GM19035 (cell line): ENCODE data around the gene SPATA31C1.
"Not testable (repeated sequence)": the region's sequence is repeated elsewhere in the genome, so short reads cannot be mapped to it uniquely, and the experiment has no call there.

Experiments
- ATAC-seq: cut with Tn5 transposase; IDR thresholded peaks from one replicate; pipeline ENCODE4 v1.9.1; 2021; ENCODE audit not compliant: unreplicated experiment

Gene SPATA31C1

DNA sequence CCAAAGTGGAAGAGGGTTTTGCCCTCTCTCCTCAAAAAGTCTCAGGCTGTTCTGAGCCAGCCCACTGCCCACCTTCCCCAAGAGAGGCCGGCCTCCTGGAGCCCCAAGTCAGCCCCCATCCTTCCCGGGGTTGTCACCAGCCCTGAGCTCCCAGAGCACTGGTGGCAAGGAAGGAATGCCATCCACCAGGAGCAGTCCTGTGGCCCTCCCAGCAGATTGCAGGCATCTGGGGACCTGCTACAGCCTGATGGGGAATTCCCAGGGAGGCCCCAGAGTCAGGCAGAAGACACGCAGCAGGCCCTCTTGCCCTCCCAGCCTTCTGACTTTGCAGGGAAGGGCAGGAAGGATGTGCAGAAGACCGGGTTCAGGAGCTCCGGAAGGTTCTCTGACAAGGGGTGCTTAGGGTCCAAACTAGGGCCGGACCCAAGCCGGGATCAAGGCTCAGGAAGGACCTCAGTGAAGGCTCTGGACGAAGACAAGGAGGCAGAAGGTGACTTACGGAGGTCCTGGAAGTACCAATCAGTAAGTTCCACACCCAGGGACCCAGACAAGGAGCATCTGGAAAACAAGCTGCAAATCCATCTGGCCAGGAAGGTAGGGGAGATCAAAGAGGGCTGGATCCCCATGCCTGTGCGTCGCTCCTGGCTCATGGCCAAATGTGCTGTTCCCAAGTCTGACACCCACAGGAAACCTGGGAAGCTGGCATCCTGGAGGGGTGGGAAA, 31.4 kb upstream of the SPATA31C1 start:
- ATAC-seq, result no peak

DNA sequence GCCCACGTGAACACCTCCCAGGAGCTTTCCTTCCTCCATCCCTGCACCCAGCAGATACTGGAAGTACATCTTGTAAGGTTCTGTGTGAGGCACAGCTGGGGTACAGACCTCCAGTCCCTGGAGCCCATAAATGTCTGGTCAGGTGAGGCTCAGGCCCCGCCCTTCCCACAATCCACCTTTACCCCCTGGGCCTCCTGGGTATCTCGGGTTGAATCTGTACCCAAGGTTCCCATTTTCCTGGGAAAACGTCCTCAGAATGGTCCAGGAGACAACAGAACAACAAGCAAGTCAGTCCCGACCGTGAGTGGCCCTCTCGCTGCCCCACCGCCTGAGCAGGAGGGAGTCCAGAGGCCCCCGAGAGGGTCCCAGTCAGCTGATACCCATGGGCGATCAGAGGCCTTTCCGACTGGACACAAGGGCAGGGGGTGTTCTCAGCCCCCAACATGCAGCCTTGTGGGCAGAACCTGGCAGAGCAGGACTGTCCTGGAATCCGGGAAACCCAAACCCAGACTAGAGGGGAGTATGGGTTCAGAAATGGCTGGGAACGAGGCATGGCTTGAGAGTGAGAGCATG, 30.7 kb upstream of the SPATA31C1 start:
- no peak for ATAC-seq

- no peak for ATAC-seq
These were observed 29.9 kb upstream of the SPATA31C1 start for GRCh38 chr9:87887661-87888480.

DNA sequence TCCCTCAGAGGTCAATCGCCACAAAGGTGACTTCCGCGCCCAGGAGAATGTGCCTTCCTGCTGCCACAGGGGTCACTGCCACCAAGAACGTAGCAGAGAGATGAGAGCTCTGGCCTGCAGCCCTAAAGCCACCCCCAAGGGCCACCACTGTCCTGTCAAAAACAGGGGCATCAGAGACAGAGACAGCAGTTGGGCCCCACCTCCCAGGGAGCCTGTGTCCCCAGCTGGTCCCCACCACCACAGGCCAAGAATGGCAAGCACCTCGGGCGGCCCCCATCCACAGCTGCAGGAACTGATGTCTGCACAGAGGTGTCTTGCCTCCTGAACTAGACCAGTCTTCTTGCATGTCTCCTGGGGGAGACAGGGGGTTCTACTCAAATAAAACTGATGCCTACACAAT, 29.3 kb upstream of the SPATA31C1 start:
- ATAC-seq, result no peak

DNA sequence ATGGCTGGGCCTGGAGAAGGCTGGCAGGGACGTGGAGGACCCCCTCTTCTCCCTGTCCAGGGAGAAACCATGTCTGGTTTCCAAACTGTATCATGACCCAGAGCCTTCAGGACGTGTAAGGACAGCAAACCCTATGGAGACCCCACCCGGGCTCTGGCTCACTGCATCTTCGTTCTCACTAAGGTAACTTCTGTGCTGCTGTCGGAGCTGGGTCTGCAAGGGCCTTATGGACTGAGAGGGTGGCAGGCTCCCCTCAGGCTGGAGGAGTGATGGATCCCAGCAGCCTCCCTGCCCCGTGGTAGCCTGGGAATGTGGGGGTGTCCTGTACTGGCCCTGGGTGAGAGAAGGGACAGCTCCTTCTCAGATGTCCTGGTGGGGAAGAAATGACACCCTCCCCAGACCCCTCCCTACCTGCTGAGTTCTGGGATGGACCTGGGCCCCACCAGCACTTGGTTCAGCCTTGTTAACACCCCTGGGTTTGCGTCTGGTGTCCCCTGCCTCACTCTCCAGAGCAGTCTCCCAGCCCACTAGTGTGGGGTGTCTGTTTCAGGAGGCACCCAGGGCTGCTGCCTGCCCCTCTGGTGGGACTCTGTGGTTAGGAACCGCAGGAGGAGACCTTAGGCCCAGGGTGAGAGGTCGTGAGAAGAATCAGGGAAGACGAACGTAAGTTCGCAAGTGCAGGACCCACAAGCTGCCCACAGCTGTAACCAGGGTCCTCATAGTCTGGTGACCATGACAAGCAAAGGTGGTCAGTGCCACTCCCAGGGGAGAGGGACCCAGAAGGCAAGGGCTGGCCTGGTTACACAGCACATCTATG, 28.5 kb upstream of the SPATA31C1 start:
- ATAC-seq, result no peak

- no peak for ATAC-seq
These were observed 27.9 kb upstream of the SPATA31C1 start for GRCh38 chr9:87889882-87890252.

- no peak for ATAC-seq
These were observed 26.9 kb upstream of the SPATA31C1 start for GRCh38 chr9:87890837-87891236.

GRCh38 chr9:87891754-87892153, 26.0 kb upstream of the SPATA31C1 start:
- no peak for ATAC-seq

GRCh38 chr9:87892956-87893355, 24.8 kb upstream of the SPATA31C1 start:
- no peak for ATAC-seq

GRCh38 chr9:87894998-87895625, 22.6 kb upstream of the SPATA31C1 start:
- ATAC-seq, result no peak

- no peak for ATAC-seq
These were observed 20.9 kb upstream of the SPATA31C1 start for GRCh38 chr9:87896891-87897290.

DNA sequence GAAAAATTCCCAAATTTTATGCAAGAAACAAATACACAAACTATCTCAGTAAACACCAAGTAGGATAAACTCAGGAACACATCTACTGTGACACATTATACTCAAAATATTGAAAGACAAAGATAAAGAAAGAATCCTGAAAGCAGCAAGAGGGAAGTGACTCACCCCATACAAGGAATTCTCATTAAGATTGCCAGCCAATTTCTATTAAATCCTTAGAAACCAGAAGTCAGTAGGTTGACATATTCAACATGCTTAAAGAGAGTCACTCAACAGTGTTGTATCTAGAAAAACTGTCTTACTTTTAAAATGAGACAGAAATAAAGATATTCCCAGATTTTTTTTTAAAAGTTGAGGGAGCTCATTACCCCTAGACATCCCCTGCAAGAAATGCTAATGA, 19.6 kb upstream of the SPATA31C1 start:
- no peak for ATAC-seq

DNA sequence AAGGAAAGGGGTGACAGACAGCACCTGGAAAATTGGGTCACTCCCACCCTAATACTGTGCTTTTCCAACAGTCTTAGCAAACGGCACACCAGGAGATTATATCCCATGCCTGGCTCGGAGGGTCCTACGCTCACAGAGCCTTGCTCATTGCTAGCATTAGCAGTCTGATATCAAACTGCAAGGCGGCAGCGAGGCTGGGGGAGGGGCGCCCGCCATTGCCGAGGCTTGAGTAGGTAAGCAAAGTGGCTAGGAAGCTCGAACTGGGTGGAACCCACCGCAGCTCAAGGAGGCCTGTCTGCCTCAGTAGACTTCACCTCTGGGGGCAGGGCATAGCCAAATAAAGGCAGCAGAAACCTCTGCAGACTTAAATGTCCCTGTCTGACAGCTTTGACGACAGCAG, 15.4 kb upstream of the SPATA31C1 start:
- ATAC-seq, result not testable (repeated sequence)

GRCh38 chr9:87909310-87910041, 8.3 kb upstream of the SPATA31C1 start:
- no peak for ATAC-seq

GRCh38 chr9:87910821-87911220, 6.9 kb upstream of the SPATA31C1 start:
- ATAC-seq, result no peak

GRCh38 chr9:87919013-87919412, 1.3 kb downstream of the SPATA31C1 start:
- ATAC-seq, result not testable (repeated sequence)

DNA sequence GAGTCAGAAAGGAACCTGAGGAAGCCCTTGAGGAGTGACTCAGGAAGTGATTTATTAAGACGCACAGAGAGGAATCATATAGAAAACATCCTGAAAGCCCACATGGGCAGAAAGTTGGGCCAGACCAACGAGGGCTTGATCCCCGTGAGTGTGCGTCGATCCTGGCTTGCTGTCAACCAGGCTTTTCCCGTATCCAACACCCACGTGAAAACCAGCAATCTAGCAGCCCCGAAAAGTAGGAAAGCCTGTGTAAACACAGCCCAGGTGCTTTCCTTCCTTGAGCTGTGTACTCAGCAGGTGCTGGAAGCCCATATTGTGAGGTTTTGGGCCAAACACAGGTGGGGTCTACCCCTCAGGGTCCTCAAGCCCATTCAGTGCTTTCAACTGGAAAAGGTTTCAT, 3.8 kb downstream of the SPATA31C1 start:
- not testable (repeated sequence) for ATAC-seq

- not testable (repeated sequence) for ATAC-seq
These were observed 5.2 kb downstream of the SPATA31C1 start for GRCh38 chr9:87923012-87923411.

DNA sequence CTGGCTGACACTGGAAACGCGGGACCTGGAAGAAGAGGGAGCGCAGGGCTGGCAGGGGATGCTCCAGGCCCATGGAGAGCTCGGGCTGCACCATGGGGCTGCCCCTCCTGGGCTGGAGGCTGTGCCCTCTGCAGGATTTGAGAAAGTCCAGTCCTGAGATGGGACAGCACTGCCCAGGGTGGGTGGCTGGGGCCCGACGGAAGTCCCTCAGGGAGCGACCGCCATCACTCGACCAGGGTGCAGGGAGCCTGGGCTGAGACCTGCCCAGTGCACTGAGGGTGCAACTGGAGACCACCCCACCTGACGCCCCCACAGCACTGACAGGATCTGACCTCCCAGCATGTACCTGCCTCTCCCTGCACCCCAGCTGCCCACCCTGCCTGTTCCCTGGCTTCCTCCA, 7.1 kb downstream of the SPATA31C1 start:
- not testable (repeated sequence) for ATAC-seq

- not testable (repeated sequence) for ATAC-seq
These were observed 11.4 kb downstream of the SPATA31C1 start for GRCh38 chr9:87929152-87929551.
